Measurements from ENCODE around the gene PLCXD1. TPM values are rescaled to one million over a fixed set of nuclear protein-coding genes. Genes with fewer than 3 reads are reported as not detected.
"Not testable (repeated sequence)": the region's sequence is repeated elsewhere in the genome, so short reads cannot be mapped to it uniquely, and the experiment has no call there.

Gene PLCXD1
- total RNA-seq, 4 donors from 2014 or later, result 2.8 to 19.5 (median 8.1) TPM

DNA sequence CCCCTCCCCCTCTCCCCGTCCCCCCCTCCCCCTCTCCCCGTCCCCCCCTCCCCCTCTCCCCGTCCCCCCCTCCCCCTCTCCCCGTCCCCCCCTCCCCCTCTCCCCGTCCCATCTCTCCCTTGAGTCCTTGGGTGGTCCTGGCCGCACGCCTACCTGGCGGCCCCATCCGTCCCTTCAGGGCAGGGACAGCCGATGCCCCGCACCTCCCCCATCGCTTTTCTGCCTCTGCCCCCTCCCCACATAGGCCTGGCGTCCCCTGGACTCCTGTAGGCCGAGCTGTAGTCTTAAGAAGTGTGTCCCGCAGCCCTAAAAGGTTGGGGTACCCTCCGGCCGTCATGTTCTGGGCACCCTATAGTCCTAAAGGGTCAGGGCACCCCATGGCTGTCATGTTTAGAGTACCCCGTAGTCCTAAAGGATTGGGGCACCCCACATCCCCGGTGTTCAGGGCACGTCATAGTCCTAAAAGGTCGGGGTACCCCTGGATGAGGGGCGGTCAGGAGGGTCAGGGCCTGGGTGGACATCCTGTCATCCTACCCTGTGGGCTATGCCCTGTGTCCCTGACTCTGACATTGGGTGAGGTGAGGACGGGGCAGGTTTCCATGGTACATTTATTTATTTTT, 48.2 kb downstream of the PLCXD1 start:
- intact Hi-C loops (cut with DNase I; ENCODE audit: low total_unique reads), result no loop called here
- no peaks in the 10 kb centered on the region for H3K36me3 ChIP-seq
- H3K9me3 ChIP-seq, result no peaks in the 10 kb centered on the region
- no peaks in the 10 kb centered on the region for H3K27me3 ChIP-seq
- H3K4me1 ChIP-seq, result peaks cover 0 to 9% of the 10 kb centered on the region in 2 donors
- H3K4me3 ChIP-seq, result no peak overlapping the region
- TF ChIP-seq POLR2A (IDR thresholded peaks at IDR 0.05), result no peak
- TF ChIP-seq CTCF (IDR thresholded peaks at IDR 0.05), result no peak
- no peak for DNase-seq
- H3K27ac ChIP-seq, result no peak overlapping the region

DNA sequence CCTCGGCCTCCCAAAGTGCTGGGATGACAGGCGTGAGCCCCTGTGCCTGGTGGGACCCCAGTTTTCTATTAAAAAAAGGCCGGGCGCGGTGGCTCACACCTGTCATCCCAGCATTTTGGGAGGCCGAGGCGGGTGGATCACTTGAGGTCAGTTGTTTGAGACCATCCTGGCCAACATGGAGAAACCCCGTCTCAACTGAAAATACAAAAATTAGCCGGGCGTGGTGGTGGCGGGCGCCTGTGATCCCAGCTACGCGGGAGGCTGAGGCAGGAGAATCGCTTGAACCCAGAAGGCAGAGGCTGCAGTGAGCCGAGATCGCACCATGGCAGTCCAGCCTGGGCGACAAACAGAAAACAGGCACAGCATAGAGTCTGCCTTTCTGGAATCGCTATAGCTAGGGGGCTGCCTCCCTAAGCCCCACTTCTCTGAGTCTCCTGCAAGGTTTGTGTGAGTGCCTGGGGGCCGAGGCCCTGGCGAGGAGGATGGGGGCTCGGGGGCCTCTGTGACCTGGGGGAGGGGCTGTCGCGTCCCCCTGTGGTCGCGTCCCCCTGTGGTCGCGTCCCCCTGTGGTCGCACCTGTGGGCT, 49.1 kb downstream of the PLCXD1 start:
- H3K9me3 ChIP-seq; H3K27ac ChIP-seq; H3K4me3 ChIP-seq; DNase-seq; H3K36me3 ChIP-seq; intact Hi-C loops (cut with DNase I; ENCODE audit: low total_unique reads); H3K4me1 ChIP-seq; H3K27me3 ChIP-seq: not testable (repeated sequence)

DNA sequence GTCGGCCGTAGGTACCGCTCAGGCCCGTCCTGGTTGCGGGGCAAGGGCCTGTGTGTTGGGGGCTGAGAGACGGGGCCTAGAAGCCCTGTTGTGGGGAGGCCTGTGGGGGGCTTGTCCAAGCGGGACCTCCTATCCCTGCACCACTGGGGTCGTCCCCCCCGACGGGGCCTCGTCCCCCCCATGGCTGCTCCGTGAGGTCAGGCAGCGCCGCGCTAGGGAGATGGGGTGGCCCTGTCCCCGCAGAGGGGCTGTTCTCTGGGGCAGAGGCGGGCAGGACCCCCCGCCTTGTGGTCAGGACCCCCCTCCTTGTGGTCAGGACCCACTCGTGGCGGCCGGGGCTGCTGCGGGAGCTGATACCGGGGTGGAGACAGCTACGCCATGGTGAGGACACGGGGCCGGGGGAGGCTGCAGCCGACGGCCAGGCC, 49.6 kb downstream of the PLCXD1 start:
- TF ChIP-seq CTCF (IDR thresholded peaks at IDR 0.05), result no peak
- no peak for TF ChIP-seq POLR2A (IDR thresholded peaks at IDR 0.05)
- DNase-seq, result no peak
- no peaks in the 10 kb centered on the region for H3K27me3 ChIP-seq
- no peak overlapping the region for H3K4me3 ChIP-seq
- H3K9me3 ChIP-seq, result no peaks in the 10 kb centered on the region
- no peak overlapping the region for H3K27ac ChIP-seq
- intact Hi-C loops (cut with DNase I; ENCODE audit: low total_unique reads), result no loop called here
- H3K4me1 ChIP-seq, result peaks cover 0 to 9% of the 10 kb centered on the region in 2 donors
- no peaks in the 10 kb centered on the region for H3K36me3 ChIP-seq

GRCh38 chrX:331151-331824, 50.1 kb downstream of the PLCXD1 start:
- intact Hi-C loops (cut with DNase I; ENCODE audit: low total_unique reads), result no loop called here
- Histone ChIP-seq H3K27ac (no peak overlapping the region), H3K4me3 (peak overlapping the region in 1 of 2 donors; percentile 2), H3K4me1 (peaks cover 0 to 9% of the 10 kb centered on the region in 2 donors), H3K36me3 (no peaks in the 10 kb centered on the region), H3K27me3 (no peaks in the 10 kb centered on the region), H3K9me3 (no peaks in the 10 kb centered on the region)
- TF ChIP-seq CTCF (IDR thresholded peaks at IDR 0.05), result no peak
- TF ChIP-seq POLR2A (IDR thresholded peaks at IDR 0.05), result no peak
- no peak for DNase-seq

DNA sequence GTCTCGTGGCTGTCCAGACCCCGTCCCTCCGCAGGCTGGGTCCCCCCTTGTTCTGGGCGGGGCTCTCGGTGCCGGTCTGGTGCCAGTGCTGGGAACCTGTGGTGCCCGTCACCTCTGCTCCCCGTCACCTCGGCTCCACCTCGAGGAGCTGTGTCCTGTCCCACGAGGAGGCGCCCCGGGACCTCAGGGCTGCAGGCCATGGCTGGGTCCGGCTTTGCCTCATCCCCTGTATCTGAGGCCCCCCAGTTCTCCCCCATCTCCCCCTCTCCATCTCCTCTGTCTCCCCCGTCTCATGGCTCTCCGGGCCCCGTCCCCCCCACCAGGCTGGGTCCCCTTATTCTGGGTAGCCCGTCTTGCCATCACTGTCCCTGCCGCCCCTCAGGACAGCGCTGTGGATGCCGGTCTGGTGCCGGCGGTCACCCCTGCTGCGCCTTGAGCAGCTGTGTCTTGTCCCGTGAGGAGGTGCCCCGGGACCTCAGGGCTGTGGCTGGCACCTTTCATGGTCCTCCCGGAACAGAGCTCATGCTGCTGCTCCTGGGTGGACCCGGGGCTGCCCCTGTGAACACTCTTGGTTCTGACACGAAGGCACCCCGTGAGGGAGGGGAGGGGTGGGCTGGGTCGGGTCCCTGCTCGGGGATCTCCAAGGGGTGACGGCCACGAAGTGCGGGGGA, 50.8 kb downstream of the PLCXD1 start:
- H3K27me3 ChIP-seq, result no peaks in the 10 kb centered on the region

More for the DNA sequence above, 50.8 kb downstream of the PLCXD1 start:
- Histone ChIP-seq H3K4me3 (no peak overlapping the region), H3K9me3 (no peaks in the 10 kb centered on the region), H3K27ac (no peak overlapping the region), H3K36me3 (no peaks in the 10 kb centered on the region), H3K4me1 (peaks cover 0 to 9% of the 10 kb centered on the region in 2 donors)
- intact Hi-C loops (cut with DNase I; ENCODE audit: low total_unique reads), result no loop called here
- TF ChIP-seq CTCF (IDR thresholded peaks at IDR 0.05) (no peak), POLR2A (IDR thresholded peaks at IDR 0.05) (no peak)
- no peak for DNase-seq
